ENCODE data around the gene CDH6. TPM values are rescaled to one million over a fixed set of nuclear protein-coding genes. Genes with fewer than 3 reads are reported as not detected.

Gene CDH6
- total and polyA plus RNA-seq, 10 of the 15 experiments (the other 5 are each of a cell fraction or from before 2014, with no cell fraction given) = 0.01 TPM; not detected in 9

- in situ Hi-C loops (cut with MboI) = loop anchor here (25.0 kb wide), 1 partner anchor 1201 kb away; no protein-coding TSS in a partner anchor
- TF ChIP-seq ZNF384 (IDR thresholded peaks at IDR 0.05; ENCODE audit: borderline replicate concordance, low read depth, low read length) (no peak), PML (IDR thresholded peaks at IDR 0.05; ENCODE audit: low read length) (no peak)
- TF ChIP-seq, protein P1, sequence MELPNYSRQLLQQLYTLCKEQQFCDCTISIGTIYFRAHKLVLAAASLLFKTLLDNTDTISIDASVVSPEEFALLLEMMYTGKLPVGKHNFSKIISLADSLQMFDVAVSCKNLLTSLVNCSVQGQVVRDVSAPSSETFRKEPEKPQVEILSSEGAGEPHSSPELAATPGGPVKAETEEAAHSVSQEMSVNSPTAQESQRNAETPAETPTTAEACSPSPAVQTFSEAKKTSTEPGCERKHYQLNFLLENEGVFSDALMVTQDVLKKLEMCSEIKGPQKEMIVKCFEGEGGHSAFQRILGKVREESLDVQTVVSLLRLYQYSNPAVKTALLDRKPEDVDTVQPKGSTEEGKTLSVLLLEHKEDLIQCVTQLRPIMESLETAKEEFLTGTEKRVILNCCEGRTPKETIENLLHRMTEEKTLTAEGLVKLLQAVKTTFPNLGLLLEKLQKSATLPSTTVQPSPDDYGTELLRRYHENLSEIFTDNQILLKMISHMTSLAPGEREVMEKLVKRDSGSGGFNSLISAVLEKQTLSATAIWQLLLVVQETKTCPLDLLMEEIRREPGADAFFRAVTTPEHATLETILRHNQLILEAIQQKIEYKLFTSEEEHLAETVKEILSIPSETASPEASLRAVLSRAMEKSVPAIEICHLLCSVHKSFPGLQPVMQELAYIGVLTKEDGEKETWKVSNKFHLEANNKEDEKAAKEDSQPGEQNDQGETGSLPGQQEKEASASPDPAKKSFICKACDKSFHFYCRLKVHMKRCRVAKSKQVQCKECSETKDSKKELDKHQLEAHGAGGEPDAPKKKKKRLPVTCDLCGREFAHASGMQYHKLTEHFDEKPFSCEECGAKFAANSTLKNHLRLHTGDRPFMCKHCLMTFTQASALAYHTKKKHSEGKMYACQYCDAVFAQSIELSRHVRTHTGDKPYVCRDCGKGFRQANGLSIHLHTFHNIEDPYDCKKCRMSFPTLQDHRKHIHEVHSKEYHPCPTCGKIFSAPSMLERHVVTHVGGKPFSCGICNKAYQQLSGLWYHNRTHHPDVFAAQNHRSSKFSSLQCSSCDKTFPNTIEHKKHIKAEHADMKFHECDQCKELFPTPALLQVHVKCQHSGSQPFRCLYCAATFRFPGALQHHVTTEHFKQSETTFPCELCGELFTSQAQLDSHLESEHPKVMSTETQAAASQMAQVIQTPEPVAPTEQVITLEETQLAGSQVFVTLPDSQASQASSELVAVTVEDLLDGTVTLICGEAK (IDR thresholded peaks at IDR 0.05; ENCODE audit: borderline replicate concordance) = no peak
- CTCF ChIA-PET = no interaction called here
Observed at GRCh38 chr5:31238497-31238896, 45.0 kb downstream of the CDH6 start.

More at GRCh38 chr5:31238497-31238896, 45.0 kb downstream of the CDH6 start:
- Histone ChIP-seq H3K36me3 (ENCODE audit: control insufficient read depth in 2 of 2, insufficient read depth in 2 of 2, low read length in 1 of 2) (no peaks in the 10 kb centered on the region), H3K9ac (ENCODE audit: control insufficient read depth, insufficient read depth, low read length) (no peak overlapping the region), H3K4me2 (ENCODE audit: control insufficient read depth, insufficient read depth) (no peak overlapping the region), H3K27me3 (replicated peaks in 1 of 2; ENCODE audit: control insufficient read depth in 2 of 2, insufficient read depth in 2 of 2, low read length in 1 of 2) (no peaks in the 10 kb centered on the region), H3K4me1 (ENCODE audit: control insufficient read depth, insufficient read depth, low read length) (no peaks in the 10 kb centered on the region), H4K20me1 (ENCODE audit: control insufficient read depth, insufficient read depth) (no peaks in the 10 kb centered on the region), H3K9me3 (replicated peaks; ENCODE audit: control insufficient read depth, insufficient read depth, low read length) (no peaks in the 10 kb centered on the region), H3K27ac (ENCODE audit: control insufficient read depth, insufficient read depth) (no peak overlapping the region), H2AFZ (ENCODE audit: control insufficient read depth, low read depth, low read length) (no peak overlapping the region), H3K79me2 (ENCODE audit: control insufficient read depth, insufficient read depth, low read length) (no peaks in the 10 kb centered on the region), H3K4me3 (no peak overlapping the region)
- no TSS peak for BruUV-seq (replicated peaks)
- 0% methylated on average over 2 of the region's 2 CpGs for WGBS (ENCODE audit: insufficient coverage, insufficient replicate concordance, low lambda C conversion rate, missing lambda C conversion rate)
- intact Hi-C loops (cut with micrococcal nuclease; ENCODE audit: unreplicated experiment) = no loop called here
- ChIA-PET SMC1A (ENCODE audit: uncharacterized antibody, unreplicated experiment) (interaction anchor here (1.0 kb wide), 1 partner anchor 32 kb away, joined by 3 read pairs; no protein-coding TSS in a partner anchor), POLR2A (no interaction called here), RAD21 (ENCODE audit: unreplicated experiment) (no interaction called here)
- DNase-seq (ENCODE audit: low read depth, low spot score) = no peak
- ATAC-seq = no peak
- no peak for FAIRE-seq
